Spleen (tissue), 11 donors: ENCODE data around the gene RINL. TPM values are rescaled to one million over a fixed set of nuclear protein-coding genes. Genes with fewer than 3 reads are reported as not detected.

ENCODE experiments used
- DNase-seq: peaks from one replicate; pipeline ENCODE4 v3.0.0-alpha.2; 2020
- H3K27ac ChIP-seq, 8 donors: fragments of 200-600 bp; sonication (generic) in 7 of 8; 1 replicate in 4 of 8; 2 replicates in 4 of 8; pipeline versions ENCODE4 v1.5.0 to v1.8.0; 2016 to 2021; ENCODE audit warnings: inconsistent platforms in 4 of 8, mild to moderate bottlenecking in 4 of 8, moderate library complexity in 1 of 8
- H3K27me3 ChIP-seq, 7 donors: fragments of 200-600 bp; sonication (generic) in 6 of 7; replicated peaks in 1 of 7; 1 replicate in 4 of 7; 2 replicates in 3 of 7; pipeline versions ENCODE4 v1.5.0 to v1.8.0; 2016 to 2021; ENCODE audit warnings: inconsistent platforms in 3 of 7, mild to moderate bottlenecking in 1 of 7
- H3K36me3 ChIP-seq, 6 donors: fragments of 200-600 bp; sonication (generic) in 5 of 6; 1 replicate in 4 of 6; 2 replicates in 2 of 6; pipeline versions ENCODE4 v1.5.0 to v1.8.0; 2016 to 2021; ENCODE audit warnings: inconsistent platforms in 2 of 6
- H3K4me1 ChIP-seq, 6 donors: fragments of 200-600 bp; sonication (generic) in 5 of 6; 1 replicate in 3 of 6; 2 replicates in 3 of 6; pipeline versions ENCODE4 v1.5.0 to v1.8.0; 2016 to 2021; ENCODE audit warnings: inconsistent platforms in 3 of 6
- H3K4me3 ChIP-seq, 8 donors: fragments of 200-600 bp; sonication (generic) in 7 of 8; 1 replicate in 4 of 8; 2 replicates in 4 of 8; pipeline versions ENCODE4 v1.5.0 to v1.8.0; 2016 to 2021; ENCODE audit warnings: inconsistent platforms in 4 of 8, mild to moderate bottlenecking in 4 of 8, moderate library complexity in 2 of 8
- H3K9me3 ChIP-seq, 8 donors: fragments of 200-600 bp; sonication (generic) in 7 of 8; 1 replicate in 4 of 8; 2 replicates in 4 of 8; pipeline versions ENCODE4 v1.5.0 to v1.8.0; 2016 to 2021; ENCODE audit warnings: inconsistent platforms in 4 of 8
- CTCF ChIP-seq, 11 experiments: fragments of 200-600 bp in 7 of 11; fragments of 450-650 bp in 4 of 11; sonication (generic) in 4 of 11; IDR thresholded peaks in 8 of 11; conservative IDR thresholded peaks in 3 of 11; 1 replicate in 7 of 11; 2 replicates in 4 of 11; pipeline versions ENCODE4 v1.4.0 to v1.8.0; 2016 to 2021; ENCODE audit warnings: antibody characterized with exemption in 11 of 11, inconsistent platforms in 4 of 11, mild to moderate bottlenecking in 1 of 11
- POLR2A ChIP-seq, 3 donors: fragments of 450-650 bp; IDR thresholded peaks; one replicate each; pipeline ENCODE4 v1.5.1; 2017; ENCODE audit warnings: antibody characterized with exemption in 3 of 3, mild to moderate bottlenecking in 1 of 3
- POLR2AphosphoS5 ChIP-seq, 3 donors: sonication (generic); formaldehyde crosslinking; IDR thresholded peaks; one replicate each; pipeline ENCODE4 v1.5.1; 2017; ENCODE audit warnings: antibody characterized with exemption in 3 of 3
- WGBS, 5 donors: extraction: QIAGEN DNeasy Blood & Tissue Kit in 3 of 5; methylation state at CpG; one replicate each; pipeline versions ENCODE4 v1.1.5 to v1.1.7; 2013 to 2018; 5-methylcytosine and 5-hydroxymethylcytosine counted together
- intact Hi-C: fragments of 100-400 bp; cut with DNase I; formaldehyde crosslinking; loops from one replicate; pipeline ENCODE4 v1.15.0; 2023; ENCODE audit warnings: low total_unique reads
- polyA plus RNA-seq, 3 donors: library from polyadenylated mRNA; stranded (reverse); fragments of 200-250 nt; gene quantifications; one replicate each; pipeline ENCODE4 v1.2.1, GENCODE V29; 2013
- total RNA-seq, 7 donors: library from RNA; depleted of rRNA in 3 of 7; stranded (reverse); fragments of >200 nt in 3 of 7; fragmentation: NEBNext Ultra II Directional in 4 of 7; extraction: Animal tissue kit (Norgen Biotek cat#: 25700) in 4 of 7; gene quantifications; one replicate each; pipeline versions ENCODE4 v1.1.0 to v1.2.1, GENCODE V29; 2016 to 2021
- donor health status: healthy with polysubstance abuse.
- donor health status: DM: no; HTN: no; CAD: no; lungs with moderate emphysema.
- donor health status: DM: no; HTN: no; CAD: no.
- donor health status: Bipolar disorder and iron deficiency.
- donor health status: healthy.
- donor health status: DM: no; HTN: no; CAD: no.
- donor health status: DM: yes; HTN: yes; CAD: no.

Gene RINL
- total and polyA plus RNA-seq, 10 donors, result 14.5 to 42.5 (median 27.0) TPM

DNA sequence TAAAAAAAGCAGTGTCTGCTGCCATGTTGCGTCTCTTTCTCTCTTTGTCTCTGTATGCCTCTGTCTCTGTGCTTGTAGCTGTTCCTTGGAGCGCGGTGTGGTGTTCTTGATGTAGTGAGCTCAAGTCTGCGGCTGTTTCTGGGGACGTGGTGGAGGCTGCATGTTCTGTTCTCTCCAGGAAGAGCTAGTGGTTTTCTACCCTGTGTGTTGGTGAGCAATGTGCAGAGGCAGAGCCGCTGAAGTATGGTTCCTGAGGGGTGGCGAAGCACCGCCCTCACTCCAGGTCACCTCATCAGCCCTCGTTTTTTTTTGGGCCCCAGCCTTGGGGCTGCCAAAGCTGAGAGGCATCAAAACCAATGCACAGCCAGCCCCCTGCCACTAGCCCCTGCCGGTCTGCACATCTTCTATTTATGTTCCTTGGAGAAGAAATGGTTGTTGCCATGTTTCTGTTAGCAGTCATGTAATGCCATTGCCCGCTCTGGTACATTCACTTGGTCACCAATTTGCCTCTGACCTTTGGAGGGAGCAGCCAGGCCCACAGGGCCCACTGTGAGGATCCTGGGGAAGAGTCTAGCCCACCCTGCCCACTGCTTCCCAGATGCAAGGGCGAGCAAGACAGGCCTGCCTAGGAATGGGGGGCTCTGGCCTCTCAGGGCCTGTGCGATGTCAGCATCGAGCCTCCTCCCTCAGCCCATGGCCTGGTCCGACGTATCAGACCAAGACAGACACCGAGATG, 35.5 kb downstream of the RINL start:
- intact Hi-C loops, result no loop called here
- peaks cover 37 to 100% (median 83%) of the 10 kb centered on the region in 6 donors for H3K4me1 ChIP-seq
- peak overlapping the region; percentile 17 to 99 (median 69) for H3K27ac ChIP-seq
- 60 to 86% (median 65%) methylated on average over 15 to 17 of the region's 17 CpGs for WGBS, 5 donors
- H3K9me3 ChIP-seq, result no peaks in the 10 kb centered on the region
- peak; percentile 88 for DNase-seq
- peak; percentile 49 to 91 (median 76) for TF ChIP-seq POLR2AphosphoS5 (IDR thresholded peaks at IDR 0.05)
- TF ChIP-seq CTCF (IDR thresholded peaks at IDR 0.05 in 8 of 11, conservative IDR thresholded peaks at IDR 0.05 in 3 of 11), result no peak
- no peaks in the 10 kb centered on the region for H3K27me3 ChIP-seq
- peaks cover 6 to 100% (median 99%) of the 10 kb centered on the region in 6 donors for H3K36me3 ChIP-seq
- H3K4me3 ChIP-seq, result peak overlapping the region in 3 of 8 donors; percentile 1 to 28 (median 8)

DNA sequence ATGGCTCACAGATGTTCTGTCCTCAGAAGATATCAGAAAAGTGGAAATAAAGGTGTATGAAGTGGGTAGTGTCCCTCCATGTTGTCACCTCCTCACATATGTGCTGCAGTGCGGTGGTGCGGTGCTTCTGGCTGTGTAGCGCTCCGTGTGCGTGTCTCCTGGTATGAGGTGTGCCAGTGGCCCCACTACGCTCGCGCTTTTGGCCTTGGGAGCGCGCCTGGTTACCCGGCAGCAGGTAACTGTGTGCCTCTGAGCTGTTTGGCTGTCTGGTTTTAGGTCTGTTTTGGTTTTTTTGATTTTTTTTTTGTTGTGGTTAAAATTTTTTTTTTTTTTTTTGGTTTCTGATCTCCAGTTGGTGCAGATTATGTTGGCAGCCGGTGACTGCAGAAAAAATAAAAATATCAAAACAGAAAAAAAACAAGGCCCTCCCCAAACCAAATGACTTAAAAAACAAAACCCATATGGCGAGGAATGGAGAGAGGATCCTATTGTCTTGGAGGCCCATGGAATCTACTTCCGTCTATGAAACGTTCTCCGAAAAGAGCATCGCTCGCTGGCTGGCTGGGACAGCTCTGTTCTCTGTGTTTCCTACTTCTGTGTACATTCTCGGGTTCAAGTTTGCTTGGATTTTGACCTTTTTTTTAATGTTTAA, 36.2 kb downstream of the RINL start:
- H3K4me3 ChIP-seq, result peak overlapping the region in 3 of 8 donors; percentile 1 to 28 (median 8)
- intact Hi-C loops, result no loop called here
- no peaks in the 10 kb centered on the region for H3K27me3 ChIP-seq
- DNase-seq, result no peak
- H3K27ac ChIP-seq, result peak overlapping the region in 7 of 8 donors; percentile 38 to 99 (median 71)
- H3K9me3 ChIP-seq, result no peaks in the 10 kb centered on the region
- 72 to 89% (median 83%) methylated on average over 19 of the region's 19 CpGs for WGBS, 5 donors
- peaks cover 30 to 100% (median 82%) of the 10 kb centered on the region in 6 donors for H3K4me1 ChIP-seq
- TF ChIP-seq POLR2AphosphoS5 (IDR thresholded peaks at IDR 0.05) (peak; percentile 72 to 85 (median 75)), CTCF (IDR thresholded peaks at IDR 0.05 in 8 of 11, conservative IDR thresholded peaks at IDR 0.05 in 3 of 11) (no peak)
- peaks cover 10 to 100% (median 100%) of the 10 kb centered on the region in 6 donors for H3K36me3 ChIP-seq

DNA sequence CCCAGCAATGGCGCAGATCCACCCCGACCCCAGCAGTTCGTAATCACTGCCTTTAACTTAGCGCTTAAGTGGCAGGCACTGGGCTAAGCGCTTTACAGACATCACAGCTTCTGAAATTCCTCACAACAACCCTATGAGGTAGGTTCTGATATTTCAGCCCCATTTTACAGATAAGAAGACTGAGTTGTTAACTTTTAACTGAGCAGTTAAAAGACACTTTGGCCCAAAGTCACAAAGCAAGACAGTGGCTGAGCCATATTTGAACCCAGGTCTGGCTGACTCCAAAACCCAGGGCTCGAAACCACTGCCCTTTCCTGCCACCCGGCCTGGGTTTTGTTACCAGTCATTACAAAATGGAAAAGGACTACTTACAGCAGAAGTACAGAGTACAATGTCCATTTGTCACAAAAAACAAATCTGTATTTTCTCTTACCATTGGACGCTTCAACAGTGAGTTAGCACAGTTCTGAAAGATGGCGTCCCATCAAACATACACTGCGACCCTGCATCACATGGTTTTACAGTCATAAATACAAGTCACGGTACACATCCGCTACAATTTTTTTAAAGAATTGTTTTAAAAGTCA, 36.8 kb downstream of the RINL start:
- H3K9me3 ChIP-seq, result no peaks in the 10 kb centered on the region
- DNase-seq, result no peak
- WGBS, 5 donors, result 88 to 94% (median 91%) methylated on average over 12 of the region's 12 CpGs
- TF ChIP-seq CTCF (IDR thresholded peaks at IDR 0.05 in 8 of 11, conservative IDR thresholded peaks at IDR 0.05 in 3 of 11), result no peak
- no peak for TF ChIP-seq POLR2AphosphoS5 (IDR thresholded peaks at IDR 0.05)
- TF ChIP-seq POLR2A (IDR thresholded peaks at IDR 0.05), result no peak
- H3K4me3 ChIP-seq, result peak overlapping the region in 1 of 8 donors; percentile 12
- H3K27ac ChIP-seq, result peak overlapping the region in 5 of 8 donors; percentile 67 to 99 (median 72)
- H3K27me3 ChIP-seq, result no peaks in the 10 kb centered on the region
- peaks cover 25 to 99% (median 79%) of the 10 kb centered on the region in 6 donors for H3K4me1 ChIP-seq
- peaks cover 12 to 100% (median 100%) of the 10 kb centered on the region in 6 donors for H3K36me3 ChIP-seq
- intact Hi-C loops, result no loop called here

GRCh38 chr19:38840583-38840968, 37.5 kb downstream of the RINL start:
- 71 to 87% (median 79%) methylated on average over 5 of the region's 5 CpGs for WGBS, 5 donors
- no peaks in the 10 kb centered on the region for H3K9me3 ChIP-seq
- no peak for DNase-seq
- H3K27me3 ChIP-seq, result no peaks in the 10 kb centered on the region
- peak; percentile 19 to 60 (median 38) for TF ChIP-seq POLR2AphosphoS5 (IDR thresholded peaks at IDR 0.05)
- TF ChIP-seq POLR2A (IDR thresholded peaks at IDR 0.05), result no peak
- peak overlapping the region in 6 of 8 donors; percentile 39 to 99 (median 72) for H3K27ac ChIP-seq
- no peak overlapping the region for H3K4me3 ChIP-seq
- intact Hi-C loops, result no loop called here
- H3K4me1 ChIP-seq, result peaks cover 21 to 97% (median 72%) of the 10 kb centered on the region in 6 donors
- H3K36me3 ChIP-seq, result peaks cover 12 to 100% (median 100%) of the 10 kb centered on the region in 6 donors
